Raji (cell line): Measurements from ENCODE around the gene KDM2A.

ENCODE experiments used
- POLR2A ChIP-seq: IDR thresholded peaks from 2 replicates; pipeline ENCODE4 v1.6.1; 2011; ENCODE audit warnings: low read depth, low read length, control low read depth; ENCODE audit not compliant: insufficient read depth

The KDM2A gene

GRCh38 chr11:67269401-67270255 is 150.6 kb downstream of the KDM2A start:
- TF ChIP-seq POLR2A: 0 out of 2 replicates have a peak, but pooled peaks have one; percentile 16

GRCh38 chr11:67270256-67271204 is 151.5 kb downstream of the KDM2A start:
- TF ChIP-seq POLR2A: no peak

- TF ChIP-seq POLR2A: no peak
Measured at GRCh38 chr11:67271205-67271540, 152.1 kb downstream of the KDM2A start.

- no peak for TF ChIP-seq POLR2A
Measured at GRCh38 chr11:67271541-67272284, 152.7 kb downstream of the KDM2A start.

- no peak for TF ChIP-seq POLR2A
Measured at GRCh38 chr11:67272327-67273259, 153.5 kb downstream of the KDM2A start.

- no peak for TF ChIP-seq POLR2A
Measured at GRCh38 chr11:67273260-67273990, 154.4 kb downstream of the KDM2A start.

GRCh38 chr11:67274768-67275605 is 155.9 kb downstream of the KDM2A start:
- TF ChIP-seq POLR2A: no peak

- TF ChIP-seq POLR2A: no peak
Measured at GRCh38 chr11:67275606-67276409, 156.7 kb downstream of the KDM2A start.

GRCh38 chr11:67276781-67277230 is 157.7 kb downstream of the KDM2A start:
- no peak for TF ChIP-seq POLR2A

GRCh38 chr11:67277231-67277961 is 158.3 kb downstream of the KDM2A start:
- peak; percentile 80 for TF ChIP-seq POLR2A
